Measurements from ENCODE around the gene TBCEL. TPM values are rescaled to one million over a fixed set of nuclear protein-coding genes. Genes with fewer than 3 reads are reported as not detected.

The TBCEL gene
- total and polyA plus RNA-seq, 10 of the 15 experiments (the other 5 are each of a cell fraction or from before 2014, with no cell fraction given): 2.0 to 10.4 (median 7.3) TPM

DNA sequence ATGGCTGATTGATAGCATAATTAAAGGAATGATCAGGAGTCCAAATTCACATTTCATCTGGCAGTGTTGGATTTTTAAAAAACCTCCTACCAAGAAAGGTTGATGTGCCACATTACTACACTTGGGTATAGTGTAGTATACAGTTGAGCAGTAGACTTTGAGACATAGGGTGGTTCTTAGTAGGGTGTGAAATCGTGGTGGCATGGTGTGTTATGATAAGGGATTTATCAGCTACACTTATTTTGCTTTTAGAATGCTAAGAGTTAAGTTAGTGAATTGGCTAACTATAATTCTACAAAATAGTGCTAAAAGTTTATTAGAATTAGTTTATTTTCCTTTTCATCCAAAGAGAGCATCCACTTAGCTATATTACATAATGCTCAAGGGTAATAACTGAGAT lies 13.1 kb downstream of the TBCEL start (continued):
- TF ChIP-seq CEBPB (IDR thresholded peaks at IDR 0.05; ENCODE audit: borderline replicate concordance in 1 of 2, low read depth in 2 of 2, low read length in 2 of 2) (no peak), MYB (IDR thresholded peaks at IDR 0.05; ENCODE audit: borderline replicate concordance, low read depth, low read length) (no peak)
- TF ChIP-seq, protein P1, sequence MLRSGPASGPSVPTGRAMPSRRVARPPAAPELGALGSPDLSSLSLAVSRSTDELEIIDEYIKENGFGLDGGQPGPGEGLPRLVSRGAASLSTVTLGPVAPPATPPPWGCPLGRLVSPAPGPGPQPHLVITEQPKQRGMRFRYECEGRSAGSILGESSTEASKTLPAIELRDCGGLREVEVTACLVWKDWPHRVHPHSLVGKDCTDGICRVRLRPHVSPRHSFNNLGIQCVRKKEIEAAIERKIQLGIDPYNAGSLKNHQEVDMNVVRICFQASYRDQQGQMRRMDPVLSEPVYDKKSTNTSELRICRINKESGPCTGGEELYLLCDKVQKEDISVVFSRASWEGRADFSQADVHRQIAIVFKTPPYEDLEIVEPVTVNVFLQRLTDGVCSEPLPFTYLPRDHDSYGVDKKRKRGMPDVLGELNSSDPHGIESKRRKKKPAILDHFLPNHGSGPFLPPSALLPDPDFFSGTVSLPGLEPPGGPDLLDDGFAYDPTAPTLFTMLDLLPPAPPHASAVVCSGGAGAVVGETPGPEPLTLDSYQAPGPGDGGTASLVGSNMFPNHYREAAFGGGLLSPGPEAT (IDR thresholded peaks at IDR 0.05; ENCODE audit: low read depth): no peak

DNA sequence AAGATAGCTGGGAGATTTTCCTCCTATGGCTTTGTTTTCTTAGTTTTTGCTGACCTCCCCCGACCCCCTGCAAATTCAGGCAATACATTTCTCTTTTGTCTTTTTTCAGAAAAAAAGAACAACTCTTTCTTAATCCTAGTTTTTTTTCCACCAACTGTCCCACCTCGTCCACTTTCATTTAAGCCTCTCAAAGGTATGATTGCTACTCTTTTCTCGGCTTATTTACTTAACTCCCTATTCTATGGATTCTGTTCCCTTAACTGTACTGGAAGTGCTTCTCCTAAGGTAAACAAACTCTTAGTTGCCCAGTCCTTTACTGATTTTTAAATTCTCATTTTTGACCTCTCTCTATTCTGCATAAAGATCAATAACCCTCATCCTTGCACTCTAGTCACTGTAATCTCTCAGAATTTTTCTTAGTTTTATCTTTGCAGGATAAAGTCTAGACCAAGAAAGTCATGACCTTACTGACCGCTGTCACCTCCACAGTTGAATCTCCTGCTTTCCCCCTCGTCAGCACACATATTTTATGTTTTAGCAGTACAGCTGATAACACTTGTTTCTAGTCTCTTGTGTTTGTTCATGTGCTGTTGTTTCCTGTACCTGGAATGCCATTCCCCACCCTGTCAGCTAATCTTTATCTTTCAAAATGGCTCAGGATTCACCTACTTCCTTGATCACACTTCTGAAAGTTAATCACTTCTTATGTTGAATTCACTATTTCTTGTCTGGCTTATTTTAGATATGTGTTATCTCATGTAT lies 14.9 kb downstream of the TBCEL start:
- CTCF ChIA-PET: interaction anchor here (1.7 to 2.3 kb wide), 2 partner anchors 10 to 156 kb away, joined by 5 read pairs; no protein-coding TSS in a partner anchor
- no TSS peak for BruUV-seq (replicated peaks)
- RAD21 ChIA-PET (ENCODE audit: unreplicated experiment): interaction anchor here (1.7 kb wide), 1 partner anchor 156 kb away, joined by 5 read pairs; no protein-coding TSS in a partner anchor
- no peak for FAIRE-seq
- Histone ChIP-seq H3K9ac (ENCODE audit: control insufficient read depth, insufficient read depth, low read length) (no peak overlapping the region), H3K4me1 (ENCODE audit: control insufficient read depth, insufficient read depth, low read length) (peaks cover 14% of the 10 kb centered on the region), H4K20me1 (ENCODE audit: control insufficient read depth, insufficient read depth) (no peaks in the 10 kb centered on the region; the same call in 1 of the 2 replicates), H3K4me3 (no peak overlapping the region), H3K9me3 (replicated peaks; ENCODE audit: control insufficient read depth, insufficient read depth, low read length) (no peaks in the 10 kb centered on the region; the same call in 2 of the 3 replicates), H3K27me3 (replicated peaks in 1 of 2; ENCODE audit: control insufficient read depth in 2 of 2, insufficient read depth in 2 of 2, low read length in 1 of 2) (no peaks in the 10 kb centered on the region), H3K27ac (ENCODE audit: control insufficient read depth, insufficient read depth) (no peak overlapping the region), H3K36me3 (ENCODE audit: control insufficient read depth in 2 of 2, insufficient read depth in 2 of 2, low read length in 1 of 2) (no peaks in the 10 kb centered on the region), H3K79me2 (ENCODE audit: control insufficient read depth, insufficient read depth, low read length) (peaks cover 2% of the 10 kb centered on the region), H3K4me2 (ENCODE audit: control insufficient read depth, insufficient read depth) (no peak overlapping the region), H2AFZ (ENCODE audit: control insufficient read depth, low read depth, low read length) (no peak overlapping the region)
- no peak for DNase-seq (ENCODE audit: low read depth, low spot score)
- POLR2A ChIA-PET: no interaction called here
- intact Hi-C loops (cut with micrococcal nuclease; ENCODE audit: unreplicated experiment): no loop called here
- WGBS (ENCODE audit: insufficient coverage, insufficient replicate concordance, low lambda C conversion rate, missing lambda C conversion rate): 94% methylated on average over 5 of the region's 5 CpGs
- ATAC-seq: no peak
- in situ Hi-C loops (cut with MboI): no loop called here
- SMC1A ChIA-PET (ENCODE audit: uncharacterized antibody, unreplicated experiment): interaction anchor here (0.7 to 1.6 kb wide), 7 partner anchors 11 to 704 kb away, joined by 3 to 4 read pairs (median 3); no protein-coding TSS in a partner anchor
- TF ChIP-seq CBX3 (IDR thresholded peaks at IDR 0.05; ENCODE audit: borderline replicate concordance, low read depth) (no peak), ESRRA (IDR thresholded peaks at IDR 0.05; ENCODE audit: low read length) (no peak), NR2C2 (IDR thresholded peaks at IDR 0.05; ENCODE audit: borderline replicate concordance, control insufficient read depth, insufficient read length, low read depth) (no peak), RBBP5 (conservative IDR thresholded peaks at IDR 0.05) (no peak), NFIC (IDR thresholded peaks at IDR 0.05; ENCODE audit: low read depth, low read length) (no peak)
- TF ChIP-seq, protein P2, sequence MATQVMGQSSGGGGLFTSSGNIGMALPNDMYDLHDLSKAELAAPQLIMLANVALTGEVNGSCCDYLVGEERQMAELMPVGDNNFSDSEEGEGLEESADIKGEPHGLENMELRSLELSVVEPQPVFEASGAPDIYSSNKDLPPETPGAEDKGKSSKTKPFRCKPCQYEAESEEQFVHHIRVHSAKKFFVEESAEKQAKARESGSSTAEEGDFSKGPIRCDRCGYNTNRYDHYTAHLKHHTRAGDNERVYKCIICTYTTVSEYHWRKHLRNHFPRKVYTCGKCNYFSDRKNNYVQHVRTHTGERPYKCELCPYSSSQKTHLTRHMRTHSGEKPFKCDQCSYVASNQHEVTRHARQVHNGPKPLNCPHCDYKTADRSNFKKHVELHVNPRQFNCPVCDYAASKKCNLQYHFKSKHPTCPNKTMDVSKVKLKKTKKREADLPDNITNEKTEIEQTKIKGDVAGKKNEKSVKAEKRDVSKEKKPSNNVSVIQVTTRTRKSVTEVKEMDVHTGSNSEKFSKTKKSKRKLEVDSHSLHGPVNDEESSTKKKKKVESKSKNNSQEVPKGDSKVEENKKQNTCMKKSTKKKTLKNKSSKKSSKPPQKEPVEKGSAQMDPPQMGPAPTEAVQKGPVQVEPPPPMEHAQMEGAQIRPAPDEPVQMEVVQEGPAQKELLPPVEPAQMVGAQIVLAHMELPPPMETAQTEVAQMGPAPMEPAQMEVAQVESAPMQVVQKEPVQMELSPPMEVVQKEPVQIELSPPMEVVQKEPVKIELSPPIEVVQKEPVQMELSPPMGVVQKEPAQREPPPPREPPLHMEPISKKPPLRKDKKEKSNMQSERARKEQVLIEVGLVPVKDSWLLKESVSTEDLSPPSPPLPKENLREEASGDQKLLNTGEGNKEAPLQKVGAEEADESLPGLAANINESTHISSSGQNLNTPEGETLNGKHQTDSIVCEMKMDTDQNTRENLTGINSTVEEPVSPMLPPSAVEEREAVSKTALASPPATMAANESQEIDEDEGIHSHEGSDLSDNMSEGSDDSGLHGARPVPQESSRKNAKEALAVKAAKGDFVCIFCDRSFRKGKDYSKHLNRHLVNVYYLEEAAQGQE (IDR thresholded peaks at IDR 0.05; ENCODE audit: low read depth, low read length): no peak
- TF ChIP-seq, protein P3, sequence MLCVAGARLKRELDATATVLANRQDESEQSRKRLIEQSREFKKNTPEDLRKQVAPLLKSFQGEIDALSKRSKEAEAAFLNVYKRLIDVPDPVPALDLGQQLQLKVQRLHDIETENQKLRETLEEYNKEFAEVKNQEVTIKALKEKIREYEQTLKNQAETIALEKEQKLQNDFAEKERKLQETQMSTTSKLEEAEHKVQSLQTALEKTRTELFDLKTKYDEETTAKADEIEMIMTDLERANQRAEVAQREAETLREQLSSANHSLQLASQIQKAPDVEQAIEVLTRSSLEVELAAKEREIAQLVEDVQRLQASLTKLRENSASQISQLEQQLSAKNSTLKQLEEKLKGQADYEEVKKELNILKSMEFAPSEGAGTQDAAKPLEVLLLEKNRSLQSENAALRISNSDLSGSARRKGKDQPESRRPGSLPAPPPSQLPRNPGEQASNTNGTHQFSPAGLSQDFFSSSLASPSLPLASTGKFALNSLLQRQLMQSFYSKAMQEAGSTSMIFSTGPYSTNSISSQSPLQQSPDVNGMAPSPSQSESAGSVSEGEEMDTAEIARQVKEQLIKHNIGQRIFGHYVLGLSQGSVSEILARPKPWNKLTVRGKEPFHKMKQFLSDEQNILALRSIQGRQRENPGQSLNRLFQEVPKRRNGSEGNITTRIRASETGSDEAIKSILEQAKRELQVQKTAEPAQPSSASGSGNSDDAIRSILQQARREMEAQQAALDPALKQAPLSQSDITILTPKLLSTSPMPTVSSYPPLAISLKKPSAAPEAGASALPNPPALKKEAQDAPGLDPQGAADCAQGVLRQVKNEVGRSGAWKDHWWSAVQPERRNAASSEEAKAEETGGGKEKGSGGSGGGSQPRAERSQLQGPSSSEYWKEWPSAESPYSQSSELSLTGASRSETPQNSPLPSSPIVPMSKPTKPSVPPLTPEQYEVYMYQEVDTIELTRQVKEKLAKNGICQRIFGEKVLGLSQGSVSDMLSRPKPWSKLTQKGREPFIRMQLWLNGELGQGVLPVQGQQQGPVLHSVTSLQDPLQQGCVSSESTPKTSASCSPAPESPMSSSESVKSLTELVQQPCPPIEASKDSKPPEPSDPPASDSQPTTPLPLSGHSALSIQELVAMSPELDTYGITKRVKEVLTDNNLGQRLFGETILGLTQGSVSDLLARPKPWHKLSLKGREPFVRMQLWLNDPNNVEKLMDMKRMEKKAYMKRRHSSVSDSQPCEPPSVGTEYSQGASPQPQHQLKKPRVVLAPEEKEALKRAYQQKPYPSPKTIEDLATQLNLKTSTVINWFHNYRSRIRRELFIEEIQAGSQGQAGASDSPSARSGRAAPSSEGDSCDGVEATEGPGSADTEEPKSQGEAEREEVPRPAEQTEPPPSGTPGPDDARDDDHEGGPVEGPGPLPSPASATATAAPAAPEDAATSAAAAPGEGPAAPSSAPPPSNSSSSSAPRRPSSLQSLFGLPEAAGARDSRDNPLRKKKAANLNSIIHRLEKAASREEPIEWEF (IDR thresholded peaks at IDR 0.05; ENCODE audit: insufficient replicate concordance, low read depth, low read length): no peak
